Endothelial cell of umbilical vein (primary cell): ENCODE results near the gene BAD. TPM values are rescaled to one million over a fixed set of nuclear protein-coding genes. Genes with fewer than 3 reads are reported as not detected.

Experiments used
- BruUV-seq: library from RNA; stranded (reverse); fragments of 400-500 nt; replicated peaks from 2 replicates; lab custom pipeline; 2021; lab: Mats Ljungman, UMichigan
- CTCF ChIA-PET: fragments of 300-600, 350-600 bp; sonication (Branson Sonifier 250); formaldehyde crosslinking; loops from one replicate; lab custom pipeline; 2021; ENCODE audit warnings: antibody characterized with exemption, inconsistent platforms; lab: Charles Lee
- POLR2A ChIA-PET: fragments of 300-600, 350-600 bp; sonication (Branson Sonifier 250); formaldehyde crosslinking; loops from one replicate; lab custom pipeline; 2021; ENCODE audit warnings: antibody characterized with exemption, inconsistent platforms; lab: Charles Lee
- DNase-seq: peaks from one replicate; pipeline ENCODE4 v3.0.0-alpha.2; 2011; ENCODE audit warnings: low read depth, low spot score
- FAIRE-seq: peaks from 2 replicates; lab custom pipeline; 2011; peaks lifted over from hg19 to GRCh38; lab: Jason Lieb, UNC
- H2AFZ ChIP-seq: 2 replicates; pipeline ENCODE4 v1.6.0; 2012; ENCODE audit warnings: low read depth, low read length, control low read depth, inconsistent platforms
- H3K27ac ChIP-seq: 2 replicates; pipeline ENCODE4 v1.5.1; 2011; ENCODE audit warnings: low read depth, mild to moderate bottlenecking, control low read depth, low read length, moderate library complexity; ENCODE audit not compliant: insufficient read depth
- H3K27me3 ChIP-seq, 2 experiments: 2 replicates each; pipeline versions ENCODE4 v1.6.0 to v1.6.1; 2011; ENCODE audit warnings: low read length in 2 of 2, mixed read lengths in 1 of 2; ENCODE audit not compliant: control insufficient read depth in 2 of 2, insufficient read depth in 2 of 2
- H3K36me3 ChIP-seq, 2 experiments: 2 replicates in 1 of 2; 3 replicates in 1 of 2; pipeline ENCODE4 v1.5.1; 2011; ENCODE audit warnings: low read length in 2 of 2, mild to moderate bottlenecking in 1 of 2, moderate library complexity in 1 of 2; ENCODE audit not compliant: control insufficient read depth in 2 of 2, insufficient read depth in 2 of 2; ENCODE audit errors: extremely low read depth in 1 of 2
- H3K4me1 ChIP-seq: 3 replicates; pipeline ENCODE4 v1.5.1; 2011; ENCODE audit warnings: mild to moderate bottlenecking, low read length; ENCODE audit not compliant: control insufficient read depth, insufficient read depth; ENCODE audit errors: extremely low read depth
- H3K4me2 ChIP-seq: 2 replicates; pipeline ENCODE4 v1.6.1; 2011; ENCODE audit warnings: low read length, control low read depth, mixed read lengths; ENCODE audit not compliant: insufficient read depth
- H3K4me3 ChIP-seq, 3 experiments: fragments of 200-600 bp in 1 of 3; sonication (generic), shearing (Covaris generic) in 1 of 3; replicated peaks in 1 of 3; 2 replicates each; pipeline ENCODE4 v1.5.1; 2011 to 2016; ENCODE audit warnings: control low read depth in 3 of 3, low read length in 3 of 3, mild to moderate bottlenecking in 2 of 3, inconsistent platforms in 1 of 3, low read depth in 1 of 3, moderate library complexity in 1 of 3; ENCODE audit not compliant: insufficient read depth in 1 of 3
- H3K79me2 ChIP-seq: 2 replicates; pipeline ENCODE4 v1.6.0; 2012; ENCODE audit warnings: low read length, inconsistent platforms; ENCODE audit not compliant: control insufficient read depth, insufficient read depth
- H3K9ac ChIP-seq: replicated peaks from 2 replicates; pipeline ENCODE3; 2011; ENCODE audit warnings: low read length, control low read depth; ENCODE audit not compliant: insufficient read depth; ENCODE audit errors: extremely low read depth
- H3K9me1 ChIP-seq: replicated peaks from 3 replicates; pipeline ENCODE4 v1.6.0; 2011; ENCODE audit warnings: mild to moderate bottlenecking, low read length; ENCODE audit not compliant: control insufficient read depth, insufficient read depth; ENCODE audit errors: extremely low read depth
- H3K9me3 ChIP-seq: replicated peaks from 2 replicates; pipeline ENCODE4 v1.5.1; 2012; ENCODE audit warnings: low read length, inconsistent platforms; ENCODE audit not compliant: control insufficient read depth, insufficient read depth
- H4K20me1 ChIP-seq: replicated peaks from 2 replicates; pipeline ENCODE3; 2011; ENCODE audit warnings: mild to moderate bottlenecking, low read length; ENCODE audit not compliant: control insufficient read depth, insufficient read depth; ENCODE audit errors: extremely low read depth
- CTCF ChIP-seq, 2 donors: IDR thresholded peaks; 1 replicate in 1 of 2; 2 replicates in 1 of 2; pipeline ENCODE4 v1.5.1; 2011; ENCODE audit warnings: low read length in 2 of 2, mild to moderate bottlenecking in 2 of 2, moderate library complexity in 2 of 2, control low read depth in 1 of 2, inconsistent platforms in 1 of 2, low read depth in 1 of 2; ENCODE audit not compliant: insufficient read depth in 1 of 2; ENCODE audit errors: extremely low read depth in 1 of 2
- EZH2 ChIP-seq: IDR thresholded peaks from 2 replicates; pipeline ENCODE4 v1.6.1; 2012; ENCODE audit warnings: borderline replicate concordance, low read depth, mild to moderate bottlenecking, moderate library complexity, low read length, inconsistent platforms; ENCODE audit not compliant: severe bottlenecking
- FOS ChIP-seq: IDR thresholded peaks from 2 replicates; pipeline ENCODE4 v1.6.1; 2011; ENCODE audit warnings: mild to moderate bottlenecking, low read length, moderate library complexity, borderline replicate concordance; ENCODE audit not compliant: insufficient read depth
- GATA2 ChIP-seq: IDR thresholded peaks from 2 replicates; pipeline ENCODE4 v1.7.0; 2011; ENCODE audit warnings: low read depth, mild to moderate bottlenecking, moderate library complexity, mixed read lengths, low read length; ENCODE audit not compliant: insufficient read length, insufficient read depth
- JUN ChIP-seq: IDR thresholded peaks from 2 replicates; pipeline ENCODE4 v1.6.1; 2011; ENCODE audit warnings: borderline replicate concordance, low read depth; ENCODE audit not compliant: insufficient read length, insufficient read depth
- MAX ChIP-seq: IDR thresholded peaks from 2 replicates; pipeline ENCODE4 v1.6.1; 2011; ENCODE audit not compliant: insufficient read depth, insufficient read length
- MYC ChIP-seq: IDR thresholded peaks from one replicate; pipeline ENCODE4 v1.6.1; 2011; ENCODE audit warnings: mild to moderate bottlenecking, low read depth, low read length
- POLR2A ChIP-seq: IDR thresholded peaks from 2 replicates; pipeline ENCODE4 v1.6.1; 2012; ENCODE audit warnings: low read depth, mild to moderate bottlenecking, control low read depth, low read length
- POLR2AphosphoS5 ChIP-seq: IDR thresholded peaks from 2 replicates; pipeline ENCODE4 v1.6.1; 2012; ENCODE audit warnings: low read depth, mild to moderate bottlenecking, control low read depth, low read length, moderate library complexity; ENCODE audit not compliant: insufficient read depth
- dilution Hi-C: fragments of 300-500 bp; cut with MboI; formaldehyde crosslinking; loops from one replicate; pipeline ENCODE4 v1.15.0; 2019; ENCODE audit warnings: low sequenced_read_pairs; ENCODE audit not compliant: extremely low pct_ligation_motif_present
- intact Hi-C: fragments of 100-400 bp; cut with micrococcal nuclease; formaldehyde crosslinking; loops from one replicate; pipeline ENCODE4 v1.10.0; 2022
- polyA plus RNA-seq, 4 experiments: library from polyadenylated mRNA; depleted of rRNA in 3 of 4; stranded (reverse) in 3 of 4; unstranded in 1 of 4; fragments of >200 nt; gene quantifications; 2 replicates each; pipeline versions ENCODE4 v1.2.1 to v1.2.3, GENCODE V29; 2011 to 2012; ENCODE audit warnings: missing spikeins in 1 of 4
- total RNA-seq: library from RNA; stranded (reverse); gene quantifications from 2 replicates; pipeline ENCODE4 v1.2.3, GENCODE V29; 2021

Gene BAD
- total and polyA plus RNA-seq, 2 donors (not counting 3 experiments of a cell fraction or from before 2014, with no cell fraction given), result 65.3 to 88.0 TPM

- Histone ChIP-seq H3K36me3 (peaks cover 0 to 11% of the 10 kb centered on the region in 2 experiments), H3K27ac (no peak overlapping the region), H3K4me2 (no peak overlapping the region), H3K9ac (no peak overlapping the region), H3K27me3 (no peaks in the 10 kb centered on the region), H3K9me1 (no peaks in the 10 kb centered on the region), H3K4me3 (no peak overlapping the region), H3K4me1 (peaks cover 6% of the 10 kb centered on the region), H2AFZ (no peak overlapping the region), H3K9me3 (no peaks in the 10 kb centered on the region), H4K20me1 (no peaks in the 10 kb centered on the region), H3K79me2 (peaks cover 2% of the 10 kb centered on the region)
- FAIRE-seq (no peak), DNase-seq (no peak)
- BruUV-seq, result no TSS peak
- POLR2A ChIA-PET, result no interaction called here
- dilution Hi-C loops, result no loop called here
- intact Hi-C loops, result no loop called here
- TF ChIP-seq EZH2 (no peak), MYC (no peak)
- CTCF ChIA-PET, result interaction anchor here (2.9 to 3.4 kb wide), 2 partner anchors 9 to 20 kb away, joined by 14 to 19 read pairs; no protein-coding TSS in a partner anchor
Measured at GRCh38 chr11:64322925-64323260, 38.4 kb upstream of the BAD start.

GRCh38 chr11:64321533-64321932 is 37.1 kb upstream of the BAD start:
- intact Hi-C loops, result no loop called here
- no peak overlapping the region for H3K9ac ChIP-seq
- H3K9me3 ChIP-seq, result no peaks in the 10 kb centered on the region
- H3K79me2 ChIP-seq, result peaks cover 4% of the 10 kb centered on the region
- H3K4me1 ChIP-seq, result peaks cover 9% of the 10 kb centered on the region
- H3K36me3 ChIP-seq, result peaks cover 0 to 11% of the 10 kb centered on the region in 2 experiments
- DNase-seq (no peak), FAIRE-seq (no peak)
- H4K20me1 ChIP-seq, result no peaks in the 10 kb centered on the region
- H3K27ac ChIP-seq, result no peak overlapping the region
- H2AFZ ChIP-seq, result no peak overlapping the region
- no peaks in the 10 kb centered on the region for H3K9me1 ChIP-seq
- no peaks in the 10 kb centered on the region for H3K27me3 ChIP-seq
- dilution Hi-C loops, result no loop called here
- no peak overlapping the region for H3K4me3 ChIP-seq
- ChIA-PET CTCF (interaction anchor here (2.9 kb wide), 1 partner anchor 11 kb away, joined by 19 read pairs; no protein-coding TSS in a partner anchor), POLR2A (no interaction called here)
- no peak for TF ChIP-seq POLR2A
- no peak for TF ChIP-seq POLR2AphosphoS5
- TF ChIP-seq EZH2, result no peak
- TF ChIP-seq MAX, result no peak
- TF ChIP-seq JUN, result no peak
- TF ChIP-seq FOS, result no peak
- no peak for TF ChIP-seq MYC
- TF ChIP-seq CTCF (IDR thresholded peaks at IDR 0.05; ENCODE audit: extremely low read depth in 1 of 2, insufficient read depth in 1 of 2, low read depth in 1 of 2, low read length in 2 of 2), result no peak
- TF ChIP-seq GATA2, result no peak
- BruUV-seq, result no TSS peak
- H3K4me2 ChIP-seq, result no peak overlapping the region
